CD4-positive, alpha-beta T cell (primary cell): Measurements from ENCODE around the gene ELP4. TPM values are rescaled to one million over a fixed set of nuclear protein-coding genes. Genes with fewer than 3 reads are reported as not detected.

ENCODE experiments used
- ATAC-seq: fragments of 200-7000 bp; cut with Tn5 transposase; one replicate; pipeline ENCODE4 v1.10.0; 2022; ENCODE audit warnings: mild to moderate bottlenecking; ENCODE audit not compliant: poor library complexity
- CTCF ChIA-PET: fragments of 350-600 bp; sonication (Branson Sonifier 250); formaldehyde crosslinking; loops from one replicate; lab custom pipeline; 2021; ENCODE audit warnings: antibody characterized with exemption, inconsistent platforms; lab: Charles Lee
- POLR2A ChIA-PET: fragments of 350-600 bp; sonication (Branson Sonifier 250); formaldehyde crosslinking; loops from one replicate; lab custom pipeline; 2021; ENCODE audit warnings: antibody characterized with exemption, inconsistent platforms; lab: Charles Lee
- DNase-seq, 14 experiments: peaks; one replicate each; pipeline ENCODE4 v3.0.0-alpha.2; 2013 to 2020; ENCODE audit warnings: mixed read lengths in 2 of 14
- H3K27ac ChIP-seq, 2 donors: one replicate each; pipeline versions ENCODE4 v1.5.1 to v1.7.0; 2013; ENCODE audit warnings: low read length in 2 of 2, low read depth in 1 of 2, mild to moderate bottlenecking in 1 of 2
- H3K27me3 ChIP-seq, 2 experiments: 1 replicate in 1 of 2; 2 replicates in 1 of 2; pipeline versions ENCODE4 v1.6.1 to v1.7.0; 2013; ENCODE audit warnings: low read length in 2 of 2, control low read depth in 1 of 2, mild to moderate bottlenecking in 1 of 2, moderate library complexity in 1 of 2; ENCODE audit not compliant: insufficient read depth in 2 of 2, control insufficient read depth in 1 of 2
- H3K36me3 ChIP-seq: one replicate; pipeline ENCODE4 v1.6.1; 2013; ENCODE audit warnings: low read length, control low read depth; ENCODE audit not compliant: insufficient read depth
- H3K4me1 ChIP-seq: one replicate; pipeline ENCODE4 v1.6.1; 2013; ENCODE audit warnings: low read length, control low read depth; ENCODE audit not compliant: insufficient read depth
- H3K4me3 ChIP-seq: one replicate; pipeline ENCODE4 v1.5.1; 2013; ENCODE audit warnings: mild to moderate bottlenecking, low read length, moderate library complexity
- H3K9me3 ChIP-seq, 2 experiments: 1 replicate in 1 of 2; 2 replicates in 1 of 2; pipeline versions ENCODE4 v1.6.1 to v1.7.0; 2013; ENCODE audit warnings: low read length in 2 of 2, mild to moderate bottlenecking in 2 of 2, control low read depth in 1 of 2, moderate library complexity in 1 of 2; ENCODE audit not compliant: control insufficient read depth in 1 of 2, insufficient read depth in 1 of 2
- H3K27ac Mint-ChIP-seq: one replicate; pipeline ENCODE4 v1.8.0; 2020; ENCODE audit warnings: mixed read lengths
- H3K27me3 Mint-ChIP-seq: one replicate; pipeline ENCODE4 v1.8.0; 2021; ENCODE audit warnings: mixed read lengths
- H3K36me3 Mint-ChIP-seq: one replicate; pipeline ENCODE4 v1.8.0; 2021; ENCODE audit warnings: low read depth, mixed read lengths
- H3K4me1 Mint-ChIP-seq: one replicate; pipeline ENCODE4 v1.8.0; 2021; ENCODE audit warnings: low read depth, mixed read lengths
- H3K4me3 Mint-ChIP-seq: one replicate; pipeline ENCODE4 v1.8.0; 2020; ENCODE audit warnings: mild to moderate bottlenecking, mixed read lengths
- H3K9me3 Mint-ChIP-seq: one replicate; pipeline ENCODE4 v1.8.0; 2020; ENCODE audit warnings: mixed read lengths
- CTCF ChIP-seq: fragments of 200-600 bp; IDR thresholded peaks from one replicate; pipeline ENCODE4 v1.8.0; 2022; ENCODE audit warnings: antibody characterized with exemption, mild to moderate bottlenecking
- intact Hi-C, 2 experiments: fragments of 100-400 bp; cut with DNase I in 1 of 2; cut with micrococcal nuclease in 1 of 2; formaldehyde crosslinking; loops; one replicate each; pipeline versions ENCODE4 v1.15.1 to v1.9.0; 2023 to 2025; cut with DNase I, micrococcal nuclease
- total RNA-seq, 174 experiments: library from RNA in 2 of 174; stranded (reverse) in 2 of 174; gene quantifications; one replicate each; pipeline ENCODE4 v1.2.3 and lab custom pipeline; 2021 to 2026

Gene ELP4
- total RNA-seq, 2 experiments from 2014 or later = 9.5 to 10.3 TPM

GRCh38 chr11:31582697-31583096 is 73.1 kb downstream of the ELP4 start:
- intact Hi-C loops = no loop called here
- H3K27me3 Mint-ChIP-seq = no peaks in the 10 kb centered on the region

GRCh38 chr11:31598454-31598853 is 88.9 kb downstream of the ELP4 start:
- no peak for DNase-seq
- Mint-ChIP-seq H3K27ac (no peak overlapping the region), H3K9me3 (no peaks in the 10 kb centered on the region), H3K4me3 (no peak overlapping the region), H3K4me1 (no peaks in the 10 kb centered on the region), H3K27me3 (no peaks in the 10 kb centered on the region), H3K36me3 (peaks cover 51% of the 10 kb centered on the region)
- ChIA-PET POLR2A (no interaction called here), CTCF (interaction anchor here (0.6 kb wide), 1 partner anchor 272 kb away, joined by 3 read pairs; no protein-coding TSS in a partner anchor)
- Histone ChIP-seq H3K36me3 (no peaks in the 10 kb centered on the region), H3K27me3 (no peaks in the 10 kb centered on the region), H3K27ac (no peak overlapping the region), H3K4me1 (no peaks in the 10 kb centered on the region), H3K9me3 (no peaks in the 10 kb centered on the region), H3K4me3 (no peak overlapping the region)
- ATAC-seq = no peak
- no peak for TF ChIP-seq CTCF
- intact Hi-C loops = no loop called here

More at GRCh38 chr11:31582697-31583096, 73.1 kb downstream of the ELP4 start:
- H3K27ac Mint-ChIP-seq = no peak overlapping the region
- no peak for TF ChIP-seq CTCF
- CTCF ChIA-PET = no interaction called here
- no peaks in the 10 kb centered on the region for H3K4me1 Mint-ChIP-seq
- H3K36me3 Mint-ChIP-seq = peaks cover 18% of the 10 kb centered on the region
- Histone ChIP-seq H3K9me3 (no peaks in the 10 kb centered on the region), H3K4me3 (no peak overlapping the region), H3K4me1 (no peaks in the 10 kb centered on the region), H3K36me3 (no peaks in the 10 kb centered on the region), H3K27me3 (no peaks in the 10 kb centered on the region), H3K27ac (no peak overlapping the region)
- POLR2A ChIA-PET = no interaction called here
- no peak overlapping the region for H3K4me3 Mint-ChIP-seq
- H3K9me3 Mint-ChIP-seq = no peaks in the 10 kb centered on the region
- DNase-seq (no peak), ATAC-seq (no peak)

DNA sequence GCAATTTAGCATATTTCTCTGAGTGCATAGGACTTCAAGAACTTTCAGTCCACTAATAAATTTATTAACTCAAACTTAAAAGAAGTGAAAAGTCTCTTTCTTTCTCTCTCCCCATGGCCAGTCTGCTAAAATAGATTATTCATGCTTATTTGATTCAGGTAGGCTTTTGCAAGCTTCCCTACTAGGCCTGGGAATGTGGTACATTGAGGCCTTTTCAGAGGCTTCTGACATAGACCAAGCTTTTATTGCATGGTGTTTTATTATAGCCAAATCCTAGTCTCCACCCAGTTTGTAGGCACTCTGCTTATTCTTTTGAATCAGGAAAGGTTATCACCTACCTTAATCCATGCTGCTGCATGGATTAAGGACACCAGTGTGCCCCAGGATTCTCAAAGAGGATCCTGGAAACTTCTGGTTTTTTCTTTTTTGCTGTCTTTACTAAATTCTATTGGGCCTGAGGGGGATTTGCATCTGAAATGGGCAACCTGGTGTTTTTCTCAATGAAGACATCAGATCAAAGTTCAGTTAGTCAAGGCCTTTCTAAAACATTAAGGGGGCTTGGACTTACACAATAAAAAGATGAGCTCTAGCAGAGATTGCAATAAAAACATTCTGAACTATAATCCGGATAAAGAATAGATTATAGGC is 92.2 kb downstream of the ELP4 start:
- Mint-ChIP-seq H3K27me3 (no peaks in the 10 kb centered on the region), H3K36me3 (peaks cover 47% of the 10 kb centered on the region), H3K4me1 (no peaks in the 10 kb centered on the region), H3K27ac (no peak overlapping the region), H3K9me3 (no peaks in the 10 kb centered on the region), H3K4me3 (no peak overlapping the region)
- intact Hi-C loops = no loop called here
- CTCF ChIA-PET = no interaction called here
- Histone ChIP-seq H3K4me1 (no peaks in the 10 kb centered on the region), H3K4me3 (no peak overlapping the region), H3K9me3 (no peaks in the 10 kb centered on the region), H3K27me3 (no peaks in the 10 kb centered on the region), H3K36me3 (no peaks in the 10 kb centered on the region), H3K27ac (no peak overlapping the region)
- POLR2A ChIA-PET = no interaction called here
- ATAC-seq = no peak
- TF ChIP-seq CTCF = no peak
- no peak for DNase-seq
